ENCODE measurements around the gene RARA. TPM values are rescaled to one million over a fixed set of nuclear protein-coding genes. Genes with fewer than 3 reads are reported as not detected.

Gene RARA
- total RNA-seq, 4 donors from 2014 or later, result 26.2 to 53.5 (median 52.2) TPM

- TF ChIP-seq, protein P1, sequence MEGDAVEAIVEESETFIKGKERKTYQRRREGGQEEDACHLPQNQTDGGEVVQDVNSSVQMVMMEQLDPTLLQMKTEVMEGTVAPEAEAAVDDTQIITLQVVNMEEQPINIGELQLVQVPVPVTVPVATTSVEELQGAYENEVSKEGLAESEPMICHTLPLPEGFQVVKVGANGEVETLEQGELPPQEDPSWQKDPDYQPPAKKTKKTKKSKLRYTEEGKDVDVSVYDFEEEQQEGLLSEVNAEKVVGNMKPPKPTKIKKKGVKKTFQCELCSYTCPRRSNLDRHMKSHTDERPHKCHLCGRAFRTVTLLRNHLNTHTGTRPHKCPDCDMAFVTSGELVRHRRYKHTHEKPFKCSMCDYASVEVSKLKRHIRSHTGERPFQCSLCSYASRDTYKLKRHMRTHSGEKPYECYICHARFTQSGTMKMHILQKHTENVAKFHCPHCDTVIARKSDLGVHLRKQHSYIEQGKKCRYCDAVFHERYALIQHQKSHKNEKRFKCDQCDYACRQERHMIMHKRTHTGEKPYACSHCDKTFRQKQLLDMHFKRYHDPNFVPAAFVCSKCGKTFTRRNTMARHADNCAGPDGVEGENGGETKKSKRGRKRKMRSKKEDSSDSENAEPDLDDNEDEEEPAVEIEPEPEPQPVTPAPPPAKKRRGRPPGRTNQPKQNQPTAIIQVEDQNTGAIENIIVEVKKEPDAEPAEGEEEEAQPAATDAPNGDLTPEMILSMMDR (IDR thresholded peaks at IDR 0.05), result no peak
- peak; percentile 76 to 86 for TF ChIP-seq POLR2AphosphoS5 (IDR thresholded peaks at IDR 0.05)
- H3K9me3 ChIP-seq, result no peaks in the 10 kb centered on the region
- WGBS, result 0% methylated on average over 1 of the region's 3 CpGs
- intact Hi-C loops (cut with DNase I), result no loop called here
- peak overlapping the region; percentile 94 to 98 (median 96) for H3K27ac ChIP-seq (replicated peaks in 1 of 4)
- no peaks in the 10 kb centered on the region for H3K27me3 ChIP-seq
- H3K36me3 ChIP-seq, result no peaks in the 10 kb centered on the region
- H3K4me3 ChIP-seq, result no peak overlapping the region
- H3K4me1 ChIP-seq, result peaks cover 92 to 95% (median 94%) of the 10 kb centered on the region in 4 donors
- no peak for DNase-seq (ENCODE audit: extremely low spot score)
Observed at GRCh38 chr17:40314584-40314956, 5.6 kb downstream of the RARA start.

GRCh38 chr17:40315206-40315605 lies 6.2 kb downstream of the RARA start:
- 82% methylated on average over 2 of the region's 3 CpGs for WGBS
- Histone ChIP-seq H3K4me1 (peaks cover 92 to 95% (median 94%) of the 10 kb centered on the region in 4 donors), H3K27ac (replicated peaks in 1 of 4) (peak overlapping the region; percentile 94 to 98 (median 96)), H3K27me3 (no peaks in the 10 kb centered on the region), H3K4me3 (no peak overlapping the region), H3K9me3 (no peaks in the 10 kb centered on the region), H3K36me3 (no peaks in the 10 kb centered on the region)
- TF ChIP-seq EP300 (IDR thresholded peaks at IDR 0.05) (no peak), POLR2A (IDR thresholded peaks at IDR 0.05; ENCODE audit: low read depth) (no peak), POLR2AphosphoS5 (IDR thresholded peaks at IDR 0.05) (no peak)
- TF ChIP-seq, protein P1 (IDR thresholded peaks at IDR 0.05), result no peak
- no peak for DNase-seq (ENCODE audit: extremely low spot score)
- intact Hi-C loops (cut with DNase I), result no loop called here

DNA sequence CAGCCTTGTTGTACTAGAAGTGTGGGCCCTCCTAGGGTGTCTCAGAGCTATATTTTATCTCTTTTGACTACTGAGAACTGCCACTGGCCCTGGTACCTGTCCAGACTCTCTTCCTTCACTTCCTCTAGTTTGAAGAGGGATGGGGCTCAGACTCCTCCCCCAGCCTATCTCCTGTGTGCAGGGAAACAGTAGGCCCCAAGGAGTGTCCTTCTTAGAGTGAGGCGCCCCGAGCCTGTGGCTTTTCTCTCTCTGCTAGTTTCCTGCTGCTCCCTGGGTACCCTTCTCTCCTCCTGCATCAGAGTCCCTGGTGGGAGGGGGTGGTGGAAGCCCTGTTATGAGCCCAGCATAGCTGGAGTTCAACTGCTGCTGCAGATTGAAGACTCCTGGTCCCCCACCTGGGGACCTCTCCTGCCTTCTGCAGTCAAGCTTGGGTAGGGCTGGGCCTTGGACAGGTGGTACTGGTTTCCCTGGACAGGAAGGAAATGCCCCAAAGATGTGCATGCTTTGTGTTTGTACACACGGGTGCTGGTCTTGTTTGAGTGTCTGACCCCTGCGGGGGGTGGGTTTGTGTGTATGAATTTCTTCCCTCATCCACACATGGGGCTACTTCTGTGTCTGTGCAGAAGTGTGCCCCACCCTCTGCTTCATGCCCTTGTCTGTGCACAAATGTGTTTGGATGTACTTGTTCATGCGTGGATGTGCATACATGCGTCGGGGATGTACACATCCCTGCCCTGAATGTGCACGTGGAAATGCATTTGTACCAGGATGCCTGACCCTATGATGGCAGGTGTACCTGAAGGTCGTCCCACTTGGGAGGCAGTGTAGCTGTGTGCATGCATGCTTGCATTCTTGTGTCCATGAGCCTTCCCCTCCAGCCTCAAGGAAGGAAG lies 6.9 kb downstream of the RARA start:
- TF ChIP-seq POLR2A (IDR thresholded peaks at IDR 0.05; ENCODE audit: low read depth) (no peak), EP300 (IDR thresholded peaks at IDR 0.05) (no peak), POLR2AphosphoS5 (IDR thresholded peaks at IDR 0.05) (no peak)
- TF ChIP-seq, protein P1 (IDR thresholded peaks at IDR 0.05), result no peak
- H3K9me3 ChIP-seq, result no peaks in the 10 kb centered on the region
- peak overlapping the region; percentile 94 to 98 (median 96) for H3K27ac ChIP-seq (replicated peaks in 1 of 4)
- H3K27me3 ChIP-seq, result no peaks in the 10 kb centered on the region
- WGBS, result 62% methylated on average over 7 of the region's 9 CpGs
- H3K4me1 ChIP-seq, result peaks cover 92 to 95% (median 94%) of the 10 kb centered on the region in 4 donors
- no peak for DNase-seq (ENCODE audit: extremely low spot score)
- intact Hi-C loops (cut with DNase I), result loop anchor here (2.0 kb wide), 1 partner anchor 27 kb away; no protein-coding TSS in a partner anchor
- H3K4me3 ChIP-seq, result peak overlapping the region; percentile 90 to 99 (median 94)
- no peaks in the 10 kb centered on the region for H3K36me3 ChIP-seq

DNA sequence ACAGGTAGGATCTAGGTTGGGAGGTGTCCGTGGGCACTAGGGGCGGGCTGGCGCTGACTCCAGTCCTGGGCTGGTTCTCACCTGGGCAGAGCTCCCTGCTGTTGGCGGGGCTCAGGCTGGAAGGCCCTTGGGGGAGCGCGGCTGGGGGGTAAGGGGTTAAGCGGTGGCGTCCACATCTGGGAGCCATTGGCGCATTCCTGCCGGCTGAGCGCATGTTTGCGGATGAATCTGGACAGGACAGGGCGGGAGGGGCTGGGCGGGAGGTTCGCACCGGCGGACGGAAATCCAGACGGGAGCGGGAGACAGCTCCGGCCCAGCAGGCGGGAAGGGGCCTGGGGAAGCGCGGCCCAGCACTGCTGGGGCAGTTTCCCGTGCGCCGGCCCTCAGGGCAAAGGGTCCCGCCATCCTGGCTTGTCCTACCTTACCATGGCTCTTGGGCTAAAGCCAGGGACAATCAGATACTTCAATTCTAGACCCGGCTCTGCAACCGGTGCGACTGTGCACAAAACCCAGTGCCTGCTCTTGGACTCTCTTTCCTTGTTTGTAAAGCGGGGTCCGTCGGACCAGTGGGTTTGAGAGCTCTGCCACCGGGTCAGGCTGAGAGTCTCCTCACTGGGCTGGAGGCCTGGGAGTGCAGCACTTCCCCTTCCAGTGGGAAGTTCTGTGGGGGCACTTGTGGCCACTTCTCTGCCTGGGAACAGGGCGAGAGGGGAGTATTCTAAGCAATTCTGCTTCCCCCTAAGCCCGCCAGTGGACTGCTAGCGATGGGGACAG lies 7.8 kb downstream of the RARA start:
- TF ChIP-seq POLR2AphosphoS5 (IDR thresholded peaks at IDR 0.05), result peak; percentile 58 to 81
- no peak for TF ChIP-seq EP300 (IDR thresholded peaks at IDR 0.05)
- no peak for TF ChIP-seq POLR2A (IDR thresholded peaks at IDR 0.05; ENCODE audit: low read depth)
- TF ChIP-seq, protein P1 (IDR thresholded peaks at IDR 0.05), result peak in 1 of 3 experiments; percentile 19
- Histone ChIP-seq H3K27ac (replicated peaks in 1 of 4) (peak overlapping the region; percentile 94 to 98 (median 96)), H3K4me3 (peak overlapping the region; percentile 90 to 99 (median 94)), H3K9me3 (no peaks in the 10 kb centered on the region), H3K27me3 (no peaks in the 10 kb centered on the region), H3K4me1 (peaks cover 92 to 95% (median 94%) of the 10 kb centered on the region in 4 donors), H3K36me3 (no peaks in the 10 kb centered on the region)
- no peak for DNase-seq (ENCODE audit: extremely low spot score)
- intact Hi-C loops (cut with DNase I), result loop anchor here (2.0 kb wide), 1 partner anchor 26 kb away; no protein-coding TSS in a partner anchor
- 19% methylated on average over 25 of the region's 38 CpGs for WGBS
